GM10248 (cell line): ENCODE measurements around the gene CNTN4.
"Not testable (repeated sequence)": the region's sequence is repeated elsewhere in the genome, so short reads cannot be mapped to it uniquely, and the experiment has no call there.

Experiments used
- CTCF ChIA-PET: fragments of 300-600 bp; sonication (Branson Sonifier 250); formaldehyde crosslinking; extraction: SDS; loops from one replicate; lab custom pipeline; 2021; ENCODE audit warnings: antibody characterized with exemption; lab: Yijun Ruan, JAX
- POLR2A ChIA-PET: fragments of 350-650 bp; sonication (Branson Sonifier 250); formaldehyde crosslinking; extraction: SDS; loops from one replicate; lab custom pipeline; 2020; ENCODE audit warnings: antibody characterized with exemption; lab: Yijun Ruan, JAX
- DNase-seq: peaks from one replicate; pipeline ENCODE4 v3.0.0; 2012; ENCODE audit errors: extremely low spot score
- TF ChIP-seq, protein P1 (sequence below): IDR thresholded peaks from 2 replicates; pipeline ENCODE4 v1.5.1; 2012; ENCODE audit warnings: mild to moderate bottlenecking, low read depth; ENCODE audit errors: extremely low read depth, missing control alignments, control extremely low read depth

Gene CNTN4

DNA sequence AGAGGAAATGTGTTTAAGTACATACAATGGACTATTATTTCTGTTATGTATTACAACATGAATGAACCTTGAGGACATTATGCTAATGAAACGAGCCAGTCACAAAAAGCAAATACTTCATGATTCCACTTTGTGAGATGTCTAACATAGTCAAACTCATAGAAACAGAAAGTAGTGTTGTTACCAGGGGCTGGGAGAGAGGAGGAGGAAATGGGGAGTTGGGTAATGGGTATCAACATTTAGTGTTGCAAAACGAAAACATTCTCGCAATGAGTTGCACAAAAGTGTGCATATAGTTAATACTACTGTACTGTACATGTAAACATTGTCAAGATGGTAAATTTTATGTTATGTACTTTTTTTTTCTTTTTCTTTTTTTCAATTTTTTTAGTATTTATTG lies 817.2 kb downstream of the CNTN4 start:
- DNase-seq = no peak
- ChIA-PET CTCF (no interaction called here), POLR2A (no interaction called here)
- TF ChIP-seq, protein P1, sequence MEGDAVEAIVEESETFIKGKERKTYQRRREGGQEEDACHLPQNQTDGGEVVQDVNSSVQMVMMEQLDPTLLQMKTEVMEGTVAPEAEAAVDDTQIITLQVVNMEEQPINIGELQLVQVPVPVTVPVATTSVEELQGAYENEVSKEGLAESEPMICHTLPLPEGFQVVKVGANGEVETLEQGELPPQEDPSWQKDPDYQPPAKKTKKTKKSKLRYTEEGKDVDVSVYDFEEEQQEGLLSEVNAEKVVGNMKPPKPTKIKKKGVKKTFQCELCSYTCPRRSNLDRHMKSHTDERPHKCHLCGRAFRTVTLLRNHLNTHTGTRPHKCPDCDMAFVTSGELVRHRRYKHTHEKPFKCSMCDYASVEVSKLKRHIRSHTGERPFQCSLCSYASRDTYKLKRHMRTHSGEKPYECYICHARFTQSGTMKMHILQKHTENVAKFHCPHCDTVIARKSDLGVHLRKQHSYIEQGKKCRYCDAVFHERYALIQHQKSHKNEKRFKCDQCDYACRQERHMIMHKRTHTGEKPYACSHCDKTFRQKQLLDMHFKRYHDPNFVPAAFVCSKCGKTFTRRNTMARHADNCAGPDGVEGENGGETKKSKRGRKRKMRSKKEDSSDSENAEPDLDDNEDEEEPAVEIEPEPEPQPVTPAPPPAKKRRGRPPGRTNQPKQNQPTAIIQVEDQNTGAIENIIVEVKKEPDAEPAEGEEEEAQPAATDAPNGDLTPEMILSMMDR = no peak

DNA sequence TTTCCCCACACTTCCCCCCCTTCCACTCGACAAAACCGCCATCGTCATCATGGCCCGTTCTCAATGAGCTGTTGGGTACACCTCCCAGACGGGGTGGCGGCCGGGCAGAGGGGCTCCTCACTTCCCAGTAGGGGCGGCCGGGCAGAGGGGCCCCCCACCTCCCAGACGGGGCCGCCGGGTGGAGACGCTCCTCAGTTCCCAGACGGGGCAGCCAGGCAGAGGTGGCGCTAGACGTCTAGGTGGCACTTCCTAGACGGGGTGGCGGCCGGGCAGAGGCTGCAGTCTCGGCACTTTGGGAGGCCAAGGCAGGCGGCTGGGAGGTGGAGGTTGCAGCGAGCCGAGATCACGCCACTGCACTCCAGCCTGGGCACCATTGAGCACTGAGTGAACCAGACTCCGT lies 818.0 kb downstream of the CNTN4 start:
- DNase-seq, CTCF ChIA-PET, POLR2A ChIA-PET: not testable (repeated sequence)

DNA sequence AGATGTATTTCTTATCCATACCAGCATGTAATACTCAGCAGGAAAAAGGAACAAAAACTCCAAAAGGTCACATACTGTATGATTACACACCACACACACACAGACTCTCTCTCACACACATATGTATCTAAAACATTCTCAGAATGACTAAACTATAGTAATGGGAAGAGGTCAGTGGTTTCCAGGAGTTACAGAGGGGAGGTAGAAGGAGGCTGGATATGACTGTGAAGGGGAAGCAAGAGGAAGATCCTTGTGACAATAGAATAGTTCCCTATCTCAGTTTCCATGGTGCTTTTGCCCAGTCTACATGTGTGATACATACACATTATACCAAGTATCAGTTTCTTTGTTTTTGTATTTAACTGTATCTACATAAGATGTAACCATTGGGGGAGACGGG lies 821.4 kb downstream of the CNTN4 start:
- TF ChIP-seq, protein P1 = no peak
- CTCF ChIA-PET = no interaction called here

DNA sequence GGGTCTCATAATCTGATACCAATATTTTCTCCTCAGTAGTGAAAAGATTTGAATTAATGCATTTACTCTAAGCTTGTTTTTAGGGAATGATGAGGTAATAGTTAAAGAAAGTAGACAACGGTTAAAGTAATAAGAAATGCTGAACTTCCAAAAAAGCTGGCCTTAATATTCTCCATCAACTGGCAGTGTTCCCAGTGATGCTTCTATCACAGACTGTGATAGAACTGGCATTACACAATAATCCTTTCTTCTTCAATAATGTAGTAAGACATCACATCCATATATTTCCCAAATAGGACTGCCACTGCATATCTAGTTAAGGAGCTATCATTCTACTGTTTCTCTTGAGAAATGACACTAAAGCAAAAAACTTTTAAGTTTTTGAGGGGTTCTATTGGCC lies 822.8 kb downstream of the CNTN4 start:
- DNase-seq = no peak
- POLR2A ChIA-PET = no interaction called here
- TF ChIP-seq, protein P1 = no peak
- CTCF ChIA-PET = interaction anchor here (1.3 to 2.0 kb wide), 5 partner anchors 9 to 69 kb away, joined by 3 to 18 read pairs (median 7); no protein-coding TSS in a partner anchor

More for the DNA sequence above, 821.4 kb downstream of the CNTN4 start:
- peak; percentile 20 for DNase-seq
- POLR2A ChIA-PET = no interaction called here

DNA sequence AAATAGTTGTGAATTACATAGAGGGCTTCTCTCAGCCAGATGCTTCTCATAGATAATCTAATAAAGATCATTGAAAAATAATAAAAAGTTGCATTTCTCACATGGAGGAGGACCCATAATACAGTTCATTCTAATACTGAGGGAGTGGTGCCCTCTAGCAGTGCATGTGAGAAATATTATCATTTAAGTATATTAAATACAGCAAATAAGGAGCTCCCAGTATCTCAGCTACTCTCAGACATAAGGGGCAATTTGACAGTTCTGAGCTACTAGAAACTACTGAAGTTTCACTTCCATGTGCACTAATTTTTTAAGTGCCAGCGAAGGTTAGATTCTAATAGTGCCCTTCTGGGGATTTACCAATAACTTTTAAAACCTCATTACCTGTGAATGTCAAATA lies 823.2 kb downstream of the CNTN4 start:
- peak; percentile 32 for DNase-seq
- ChIA-PET POLR2A (no interaction called here), CTCF (interaction anchor here (0.7 to 2.0 kb wide), 10 partner anchors 8 to 112 kb away, joined by 3 to 18 read pairs (median 4); no protein-coding TSS in a partner anchor)
- TF ChIP-seq, protein P1 = peak; percentile 48

DNA sequence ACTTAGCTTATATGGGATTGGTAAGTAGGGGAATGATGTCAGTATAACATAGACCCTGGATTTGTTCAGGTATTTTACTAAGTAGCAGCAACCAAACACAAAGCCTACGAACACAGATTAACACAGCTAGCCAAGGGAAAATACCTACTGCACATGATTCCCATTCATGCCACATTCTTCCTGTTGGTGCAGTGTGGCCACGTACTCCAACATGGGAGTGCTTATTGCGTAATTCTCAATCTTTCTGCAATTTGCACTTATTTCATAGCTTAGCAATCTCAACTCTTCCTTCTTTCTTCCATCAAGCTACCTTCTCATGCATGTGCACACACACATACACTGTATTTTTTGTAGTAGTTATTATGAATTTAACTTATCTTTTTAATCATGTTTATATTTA lies 824.7 kb downstream of the CNTN4 start:
- POLR2A ChIA-PET = no interaction called here
- TF ChIP-seq, protein P1 = no peak
- DNase-seq = no peak
- CTCF ChIA-PET = interaction anchor here (0.9 to 1.5 kb wide), 2 partner anchors 27 to 277 kb away, joined by 3 to 4 read pairs; no protein-coding TSS in a partner anchor

DNA sequence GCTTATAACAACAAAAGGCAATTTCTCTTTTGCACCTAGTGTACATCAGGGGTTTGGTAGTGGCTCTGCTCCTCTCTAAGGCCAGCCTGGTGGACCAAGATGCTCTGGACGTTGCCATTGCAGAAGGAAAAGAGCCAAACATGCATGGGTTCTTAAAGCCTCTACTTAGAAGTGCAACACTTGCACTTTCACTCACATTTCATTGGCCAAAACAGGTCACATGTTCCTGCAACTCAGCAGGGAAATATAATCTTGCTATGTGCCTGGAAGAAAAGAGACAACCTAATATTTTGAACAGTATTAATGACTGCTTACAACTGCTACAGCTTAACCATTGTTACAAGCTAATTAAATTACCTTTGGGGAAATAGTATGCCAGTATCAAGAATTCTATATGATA lies 828.6 kb downstream of the CNTN4 start:
- ChIA-PET CTCF (interaction anchor here (1.0 kb wide), 1 partner anchor 16 kb away, joined by 3 read pairs; no protein-coding TSS in a partner anchor), POLR2A (no interaction called here)
- TF ChIP-seq, protein P1 = no peak
- no peak for DNase-seq
